Dermis blood vessel endothelial cell (primary cell): ENCODE results near the gene FAM114A2. TPM values are rescaled to one million over a fixed set of nuclear protein-coding genes. Genes with fewer than 3 reads are reported as not detected.
A peak's percentile ranks its signal among the peaks of the same experiment; 100 is the strongest.
"Not testable (repeated sequence)": the region's sequence is repeated elsewhere in the genome, so short reads cannot be mapped to it uniquely, and the experiment has no call there.

Source experiments
- DNase-seq: peaks from one replicate; pipeline ENCODE4 v3.0.0; 2010
- total RNA-seq: library from RNA; depleted of rRNA; stranded (reverse); fragments of >200 nt; gene quantifications from 2 replicates; pipeline ENCODE4 v1.2.3, GENCODE V29; 2014

FAM114A2 gene
- total RNA-seq: 45.5 and 49.9 TPM in 2 replicates

DNA sequence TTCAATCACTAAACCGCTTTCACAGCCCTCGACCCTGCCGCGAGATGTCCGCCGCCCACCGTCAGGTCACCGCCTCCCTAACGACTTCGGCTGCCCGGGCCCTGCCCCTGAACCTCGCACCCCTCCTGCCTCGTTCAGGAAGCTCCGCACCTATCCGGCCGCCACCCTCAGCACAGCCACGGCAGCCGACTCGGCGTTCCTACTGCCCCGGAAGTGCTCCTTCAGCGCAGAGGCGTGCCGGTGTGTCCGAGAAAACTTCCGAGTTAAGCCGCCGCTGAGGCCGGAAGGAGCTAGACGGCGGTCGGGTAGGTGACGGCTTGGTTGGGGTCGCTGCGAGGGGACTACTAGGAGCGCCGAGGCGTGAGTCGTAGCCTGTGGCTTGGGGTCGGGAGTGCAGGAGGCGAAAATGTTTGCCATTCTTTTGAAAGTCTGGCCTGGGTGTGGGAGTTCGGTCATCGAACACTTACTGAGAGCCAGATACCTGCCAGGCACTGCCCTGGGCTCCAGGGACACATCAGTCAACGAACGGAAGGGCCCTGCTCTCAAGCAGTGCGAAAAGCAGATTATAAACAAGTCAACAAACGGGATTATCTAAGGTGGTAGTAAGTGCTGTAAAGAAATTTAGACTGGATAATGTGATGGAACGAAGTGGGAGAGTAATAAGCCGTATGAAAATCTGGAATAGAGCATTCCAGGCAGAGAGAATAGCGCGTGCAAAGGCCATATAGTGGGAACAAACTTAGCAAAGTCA is at the start of gene FAM114A2, which contains the start of gene MFAP3:
FAM114A2 (minus strand) TSS at position 204 of the 751 bp plus-strand sequence. CDS start 3,957 bp downstream, outside the sequence.
MFAP3 (plus strand) TSS at position 261 of the 751 bp plus-strand sequence. CDS start 10,756 bp downstream, outside the sequence.
- DNase-seq: peak; percentile 93

DNA sequence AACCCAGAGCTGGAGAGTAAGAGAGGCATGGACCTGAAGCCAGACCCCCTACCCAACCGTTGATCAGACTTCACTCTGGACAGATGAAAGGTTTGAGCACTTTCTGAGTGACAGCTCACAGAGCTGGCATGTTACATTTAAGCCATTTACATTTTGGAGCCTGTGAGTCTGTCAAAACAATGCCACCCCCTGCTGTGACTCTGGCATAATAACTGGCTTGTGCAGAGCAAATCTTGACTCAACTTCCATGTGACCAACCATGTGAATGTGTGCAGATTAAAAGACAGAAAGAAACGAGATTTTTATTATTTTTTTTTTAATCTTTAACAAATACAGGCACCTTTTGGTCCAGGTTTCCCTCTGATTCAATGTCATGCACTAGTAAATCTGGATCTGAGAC is 48.5 kb upstream of the FAM114A2 start:
- DNase-seq: no peak

DNA sequence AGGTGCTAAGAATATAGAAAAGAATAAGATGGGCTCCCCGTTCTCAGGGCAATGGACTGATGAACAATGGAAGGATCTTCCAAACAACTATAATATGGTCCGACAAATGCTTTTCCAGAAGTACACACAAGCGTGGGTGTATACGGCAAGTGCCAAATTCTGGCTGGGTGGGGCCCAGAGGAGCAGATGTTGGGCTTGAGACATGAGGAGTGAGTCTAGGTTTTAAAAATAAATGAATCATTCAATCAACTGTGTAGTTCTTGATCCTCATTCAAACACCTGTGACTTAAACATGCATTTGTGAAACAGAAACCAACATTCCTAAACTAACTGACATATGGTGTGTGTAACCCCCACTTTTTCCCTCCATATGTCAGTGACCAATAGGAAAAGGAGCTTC is 47.9 kb upstream of the FAM114A2 start:
- DNase-seq: no peak

DNA sequence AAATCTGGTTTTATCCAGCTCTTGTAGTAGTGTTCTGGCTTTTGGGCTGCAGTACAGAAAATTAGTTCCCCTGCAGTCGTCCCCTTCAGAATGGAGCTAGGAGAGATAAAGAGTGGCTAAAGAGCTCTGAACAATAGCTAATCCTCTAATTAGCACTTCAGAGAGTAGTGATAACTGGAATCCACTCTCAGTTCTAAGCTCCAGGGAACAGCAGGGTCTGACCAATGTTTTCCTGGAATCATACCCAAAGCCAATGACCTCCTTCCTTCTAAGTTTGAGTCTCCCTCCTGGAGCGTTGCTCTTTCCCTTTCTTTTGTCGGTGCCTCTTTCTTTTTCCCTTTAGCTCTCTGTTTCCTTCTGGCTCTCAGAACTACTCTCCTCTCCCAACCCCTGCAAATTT is 47.4 kb upstream of the FAM114A2 start:
- DNase-seq: no peak

DNA sequence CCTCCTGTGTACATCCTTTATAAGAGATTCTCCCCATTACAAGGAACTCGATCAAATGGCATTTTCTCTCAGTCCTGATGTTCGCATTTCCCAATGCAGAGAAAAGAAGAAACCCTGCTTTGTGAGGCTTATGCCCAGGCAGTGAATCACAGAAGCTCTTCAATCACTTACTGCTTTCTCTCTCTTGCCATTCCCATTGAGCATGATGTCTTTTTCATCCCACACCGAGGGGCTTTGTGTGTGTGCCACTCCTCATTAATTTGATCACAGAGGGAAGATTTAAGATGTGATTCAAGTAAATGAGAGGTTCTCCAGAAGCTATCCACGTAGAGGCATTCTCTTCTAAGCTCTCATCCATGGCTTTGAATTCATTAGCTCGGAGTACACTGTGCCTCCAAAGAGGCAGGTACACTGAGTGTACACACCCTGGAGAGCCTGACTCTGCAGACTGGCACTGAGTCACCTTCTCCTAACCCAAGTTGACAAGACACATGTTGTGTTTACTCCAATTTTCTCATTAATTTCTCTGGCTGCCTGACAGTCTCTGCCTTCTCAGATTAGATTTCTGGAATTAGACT is 45.4 kb upstream of the FAM114A2 start:
- no peak for DNase-seq

DNA sequence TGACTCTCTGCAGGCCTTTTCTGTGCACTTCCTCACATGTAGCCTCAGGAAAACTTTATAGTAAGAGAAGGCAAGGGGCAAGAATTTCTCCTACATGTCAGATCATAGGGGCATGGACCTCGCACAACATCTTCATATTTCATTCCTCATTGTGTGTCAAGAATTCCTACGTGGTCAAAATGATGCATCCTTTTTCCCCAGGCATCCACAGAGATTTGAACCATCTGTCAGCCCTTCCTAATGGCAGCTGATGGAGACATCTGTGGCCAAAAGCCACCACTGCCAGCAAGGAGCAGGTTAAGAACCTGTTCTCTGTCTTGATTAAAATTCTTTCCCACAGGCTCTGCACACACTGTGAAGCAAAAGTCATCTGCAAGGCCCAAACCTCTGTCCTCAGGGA is 42.5 kb upstream of the FAM114A2 start:
- no peak for DNase-seq

DNA sequence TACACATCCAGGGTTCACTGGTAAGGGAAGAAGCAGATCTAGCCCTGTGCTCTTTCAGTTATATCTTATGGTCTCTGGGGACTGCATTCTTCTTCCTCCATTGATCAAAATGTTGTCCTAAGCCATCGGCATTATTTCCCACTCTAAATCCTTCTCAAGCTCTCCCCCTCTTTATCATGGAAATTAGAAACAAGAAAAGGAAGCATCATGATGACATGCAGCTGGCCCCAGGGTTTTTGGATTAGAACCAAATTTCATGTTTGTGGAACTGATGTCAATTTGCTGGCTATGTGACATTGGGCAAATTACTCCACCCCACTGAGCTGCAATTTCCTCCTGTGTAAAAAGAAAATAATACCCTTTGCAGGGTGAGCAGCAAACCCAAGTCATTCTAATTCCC is 39.6 kb upstream of the FAM114A2 start:
- no peak for DNase-seq

DNA sequence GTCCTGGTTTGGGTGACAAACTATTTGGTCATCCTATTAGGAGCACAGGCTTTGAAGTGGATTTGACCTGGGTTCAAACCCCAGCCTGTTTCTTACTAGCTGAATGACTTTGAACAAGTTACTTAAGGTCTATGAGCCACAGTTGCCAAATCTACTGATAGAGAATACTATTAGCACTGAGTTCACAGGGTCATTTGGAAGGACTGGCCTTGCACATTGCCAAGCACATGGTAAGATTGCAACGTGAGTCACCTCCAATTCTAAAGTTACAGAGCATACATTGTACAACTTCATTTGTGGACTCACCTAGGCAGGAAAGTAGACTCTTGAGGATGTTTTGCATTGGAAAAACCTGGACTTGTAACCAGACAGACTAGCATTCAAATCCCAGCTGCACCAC is 39.0 kb upstream of the FAM114A2 start:
- DNase-seq: no peak

DNA sequence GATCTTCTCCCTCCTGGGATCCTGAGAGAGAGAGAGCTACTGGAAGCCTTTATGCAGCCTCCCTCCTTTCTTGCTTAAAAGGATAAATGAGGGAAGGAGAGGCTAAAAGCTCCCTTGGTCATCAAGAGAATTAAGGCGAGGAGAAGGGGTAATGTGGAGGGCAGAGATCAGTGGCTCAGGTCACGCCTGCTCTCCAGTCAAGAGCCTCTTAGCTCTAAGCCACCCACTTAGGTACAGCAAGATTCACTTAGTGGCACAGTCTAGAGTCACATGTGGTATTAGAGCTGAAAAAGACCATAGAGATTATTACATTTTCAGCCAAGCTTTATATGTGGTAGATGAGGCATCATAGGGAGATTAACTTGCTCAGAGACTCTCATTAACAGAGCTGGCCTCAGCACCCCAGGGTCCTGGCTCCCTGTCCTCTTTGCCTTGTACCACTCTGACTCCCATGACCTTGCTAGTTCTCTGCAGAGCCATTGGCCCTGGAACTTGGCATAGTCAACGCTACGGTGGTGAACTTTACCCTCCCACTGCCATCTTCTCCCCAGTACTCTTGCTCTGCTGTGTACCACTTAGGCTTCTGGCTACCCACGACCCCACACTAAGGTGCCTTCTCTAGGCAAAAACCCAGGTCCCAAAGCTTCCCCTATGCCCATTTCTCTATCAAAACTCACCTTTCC is 37.7 kb upstream of the FAM114A2 start:
- no peak for DNase-seq

DNA sequence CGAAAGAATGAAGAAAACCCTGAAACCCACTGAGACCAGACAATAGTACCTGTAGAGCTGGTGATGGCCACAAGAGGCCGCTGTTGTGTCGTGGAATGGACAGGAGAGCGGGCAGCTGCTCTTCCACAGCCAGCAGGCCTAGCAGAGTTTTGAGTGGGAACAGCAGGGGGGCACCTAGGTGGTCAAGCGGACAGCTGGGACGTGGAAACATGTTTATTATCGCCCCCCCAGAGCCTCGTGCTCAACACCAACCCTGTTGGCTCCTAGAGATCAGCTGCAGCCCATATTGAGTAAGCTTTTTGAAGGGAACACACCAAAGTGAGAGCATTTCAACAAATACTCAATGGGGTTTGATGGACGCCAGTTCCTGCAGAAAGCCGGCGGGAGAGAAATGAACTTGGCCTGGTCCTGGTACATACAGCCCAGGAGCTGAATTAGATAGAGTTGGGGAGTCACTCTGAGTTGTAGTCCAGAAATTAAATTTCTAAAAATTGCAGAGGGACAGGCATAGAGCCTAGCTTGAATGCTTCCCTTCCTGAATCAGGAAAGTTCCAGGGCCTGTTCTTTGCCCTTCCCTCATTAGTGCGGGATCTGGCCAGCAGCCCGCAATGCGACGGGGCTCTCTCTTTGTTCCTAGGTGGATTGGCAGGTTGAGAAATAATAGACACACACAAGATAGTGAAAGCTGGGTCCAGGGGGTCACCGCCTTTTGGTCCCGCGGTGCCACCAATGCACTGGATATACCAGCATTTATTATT is 33.9 kb upstream of the FAM114A2 start:
- DNase-seq: peak; percentile 88

DNA sequence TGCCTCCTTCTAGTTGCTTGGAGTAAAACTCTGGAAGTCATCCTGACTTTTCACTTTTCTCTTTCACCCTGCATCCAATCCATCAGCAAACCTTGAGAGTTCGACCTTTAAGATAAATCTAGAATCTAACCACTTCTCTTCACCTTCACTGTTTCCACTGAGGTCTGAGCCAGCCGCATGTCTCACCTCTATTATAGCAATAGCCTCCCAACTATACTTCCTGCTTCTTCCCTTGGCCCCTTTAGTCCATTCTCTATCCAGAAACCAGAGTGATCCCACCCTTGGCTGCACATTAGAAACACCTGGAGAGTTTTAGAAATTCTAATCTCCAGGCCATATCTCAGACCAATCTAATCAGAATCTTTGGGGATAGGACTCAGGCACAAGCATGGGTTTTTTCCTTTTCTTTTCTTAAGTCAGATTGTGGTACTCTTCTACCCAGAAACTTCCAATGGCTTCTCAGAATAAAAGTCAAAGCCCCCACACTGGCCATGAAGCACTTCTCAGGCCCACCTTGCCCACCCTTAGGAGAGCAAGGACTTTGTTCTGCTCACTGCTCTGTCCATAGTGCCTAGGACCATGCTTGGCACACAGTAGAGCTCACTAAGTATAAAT is 33.2 kb upstream of the FAM114A2 start:
- no peak for DNase-seq

DNA sequence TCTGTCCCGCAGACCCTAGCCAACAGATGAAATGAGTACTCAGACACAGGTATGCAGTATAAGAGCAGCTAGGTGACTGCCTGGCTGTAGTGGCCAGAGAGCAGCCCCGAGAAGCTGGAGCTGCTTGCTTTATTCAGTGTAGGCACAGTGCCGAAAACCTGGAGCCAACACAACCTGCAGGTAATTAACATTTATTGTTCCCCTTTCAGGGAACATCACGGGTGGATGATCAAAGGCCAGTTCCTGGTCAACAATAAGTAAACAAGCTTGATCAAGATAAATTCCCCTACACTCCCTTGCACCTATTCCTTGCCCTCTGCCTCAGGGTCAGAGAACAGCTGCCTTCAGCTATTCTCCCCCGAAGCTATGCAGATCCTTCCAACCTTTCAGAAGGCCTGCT is 31.1 kb upstream of the FAM114A2 start:
- DNase-seq: not testable (repeated sequence)

DNA sequence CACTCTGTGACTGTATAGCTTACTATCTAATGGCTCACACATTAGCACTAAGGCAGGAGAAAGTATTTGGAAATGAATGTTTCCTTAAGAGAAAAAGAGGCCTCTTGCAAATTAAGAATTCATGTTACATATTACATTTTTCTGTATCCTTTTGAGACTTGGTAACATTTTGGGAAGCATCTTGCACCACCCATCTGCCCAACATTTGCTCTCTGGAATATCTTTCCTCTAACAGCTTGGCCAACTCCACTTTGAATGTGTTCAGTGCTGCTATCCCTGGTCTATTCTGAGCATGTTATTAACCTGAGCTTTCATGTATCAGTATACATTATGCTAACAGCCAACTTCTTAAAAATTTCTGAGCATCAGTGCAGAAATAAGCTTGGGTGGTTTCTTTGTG is 27.3 kb upstream of the FAM114A2 start:
- DNase-seq: no peak

DNA sequence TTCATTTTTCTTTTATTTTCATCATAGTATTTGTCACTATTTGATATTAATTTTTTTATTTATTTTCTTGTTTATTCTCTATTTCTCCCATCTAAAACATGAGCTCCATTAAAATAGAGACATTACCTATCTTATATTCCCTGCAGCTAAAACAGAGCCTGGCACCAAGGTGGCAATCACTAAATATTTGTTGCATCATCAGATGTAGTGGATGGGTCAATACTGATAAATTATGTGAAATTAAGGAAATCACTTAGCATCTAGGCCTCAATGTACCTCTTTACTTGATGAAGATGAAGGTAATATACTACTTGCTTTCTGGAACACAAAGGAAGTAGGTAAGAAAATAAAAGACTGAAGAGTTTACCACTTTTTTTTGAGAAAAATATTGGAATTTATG is 24.7 kb upstream of the FAM114A2 start:
- no peak for DNase-seq

DNA sequence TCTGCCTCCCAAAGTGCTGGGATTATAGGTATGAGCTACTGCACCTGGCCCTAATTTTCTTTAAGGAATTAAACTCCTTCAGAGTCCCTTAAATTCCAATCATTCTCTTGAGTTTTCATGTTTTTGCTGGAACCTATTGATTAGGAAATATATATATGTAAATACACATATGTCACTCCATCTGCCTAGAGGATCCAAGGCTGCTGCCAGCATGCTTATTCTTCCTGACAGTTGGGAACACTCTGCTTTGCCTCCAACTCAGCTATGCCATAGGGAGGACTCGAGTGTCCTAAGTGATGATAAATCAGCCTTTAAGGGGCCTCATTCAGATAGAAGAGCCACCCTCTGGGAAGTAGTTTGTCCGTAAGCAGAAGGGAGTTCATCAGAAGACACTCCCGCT is 21.9 kb upstream of the FAM114A2 start:
- no peak for DNase-seq

DNA sequence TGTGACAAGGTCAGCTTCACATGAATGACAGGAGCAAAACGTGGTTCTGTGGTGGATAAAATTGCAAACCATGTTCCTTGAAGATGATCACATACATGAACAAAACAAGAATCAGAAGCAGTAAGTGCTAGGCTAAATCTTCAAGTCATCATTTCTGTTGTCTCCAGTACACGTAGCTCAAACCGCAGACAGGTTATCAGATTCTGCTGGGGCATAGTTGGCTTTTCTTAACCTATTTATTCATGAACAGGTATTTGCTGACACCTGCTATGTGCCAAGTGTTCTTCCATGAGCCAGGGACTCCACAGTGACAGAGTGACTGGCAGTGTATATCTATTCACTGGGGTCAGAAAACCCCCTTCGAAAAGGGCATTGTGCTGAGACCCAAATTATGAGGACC is 20.9 kb upstream of the FAM114A2 start:
- DNase-seq: no peak

DNA sequence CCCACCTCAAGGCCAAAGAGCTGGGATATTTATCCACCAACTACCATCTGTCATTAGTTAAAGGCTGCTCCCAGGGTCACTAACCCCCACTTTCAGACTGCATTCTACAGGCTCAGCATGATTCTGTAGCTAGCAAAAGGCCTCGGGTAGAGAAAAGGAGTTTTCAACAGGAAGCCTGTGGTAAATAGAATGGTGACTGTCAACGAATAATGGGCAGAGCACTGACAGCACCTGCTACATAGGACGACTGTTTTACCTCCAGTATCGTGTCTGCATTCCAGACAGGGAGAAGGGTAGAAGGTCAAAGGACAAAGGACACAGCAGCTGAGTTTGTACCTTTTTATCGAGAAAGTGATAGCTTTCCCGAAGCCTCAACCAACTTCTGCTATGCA is 20.3 kb upstream of the FAM114A2 start:
- no peak for DNase-seq

DNA sequence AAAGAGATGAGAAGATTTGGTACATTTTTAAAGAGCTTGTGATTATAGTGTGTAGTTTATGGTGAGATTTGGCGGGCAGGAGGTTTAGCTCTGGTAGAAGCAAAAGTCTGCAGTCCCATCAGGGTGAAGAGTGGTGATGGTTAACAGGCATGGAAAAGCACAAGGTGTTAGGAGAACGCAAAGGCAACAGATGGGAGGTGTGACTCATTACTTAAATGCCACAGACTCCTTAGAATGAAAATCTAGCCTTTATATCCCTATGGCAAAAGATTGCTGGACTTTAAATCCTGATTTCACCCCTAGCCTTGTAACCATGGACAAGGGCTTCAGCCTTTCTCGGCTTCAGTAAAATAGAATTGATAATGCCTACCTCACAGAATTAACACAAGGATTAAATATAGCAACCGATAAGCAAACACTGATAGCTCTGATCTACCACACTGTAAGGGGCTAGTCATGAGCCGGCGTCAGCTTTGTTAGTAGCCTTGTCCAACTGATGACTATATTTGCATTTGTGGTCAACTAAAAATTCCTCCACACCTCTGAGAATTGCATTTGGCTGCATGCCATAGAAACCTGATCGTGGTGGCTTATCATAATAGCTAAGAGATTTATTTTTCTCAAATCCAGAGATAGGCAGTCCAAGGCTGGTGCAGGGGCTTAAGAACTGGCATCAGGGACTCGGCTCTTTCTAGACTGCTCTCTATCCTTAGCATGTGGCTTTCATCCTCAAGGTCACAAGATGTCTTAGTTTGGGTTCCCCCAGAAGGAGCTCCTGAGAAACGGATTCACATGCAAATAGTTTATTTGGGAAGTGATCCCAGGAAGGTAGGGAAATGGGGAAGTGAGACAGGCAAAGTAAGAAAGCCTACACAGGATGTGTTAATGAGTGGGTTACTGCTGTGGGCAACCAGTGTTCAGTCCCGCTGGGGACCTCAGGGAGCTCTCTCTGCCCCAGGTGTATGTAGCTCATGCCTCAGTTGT is 19.6 kb upstream of the FAM114A2 start:
- DNase-seq: peak; percentile 33

DNA sequence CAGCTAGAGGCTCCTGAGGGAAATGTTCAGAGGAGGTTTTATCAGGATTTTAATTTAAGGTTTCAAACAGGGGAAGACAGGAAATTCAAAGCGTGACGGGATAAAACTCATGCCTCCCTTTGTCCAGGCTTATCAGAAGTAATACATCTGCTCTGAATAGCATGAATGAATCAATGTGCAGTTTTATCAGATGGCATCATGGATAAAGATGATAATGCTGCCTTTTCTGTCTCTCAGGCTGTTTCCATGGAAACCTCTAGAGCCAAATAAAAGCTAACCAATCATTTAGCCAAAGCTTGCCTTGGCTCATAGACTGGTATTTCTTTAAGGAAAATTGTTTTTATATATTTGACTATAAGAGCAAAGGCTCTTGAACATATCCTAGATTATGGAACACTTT is 16.5 kb upstream of the FAM114A2 start:
- DNase-seq: peak; percentile 12

DNA sequence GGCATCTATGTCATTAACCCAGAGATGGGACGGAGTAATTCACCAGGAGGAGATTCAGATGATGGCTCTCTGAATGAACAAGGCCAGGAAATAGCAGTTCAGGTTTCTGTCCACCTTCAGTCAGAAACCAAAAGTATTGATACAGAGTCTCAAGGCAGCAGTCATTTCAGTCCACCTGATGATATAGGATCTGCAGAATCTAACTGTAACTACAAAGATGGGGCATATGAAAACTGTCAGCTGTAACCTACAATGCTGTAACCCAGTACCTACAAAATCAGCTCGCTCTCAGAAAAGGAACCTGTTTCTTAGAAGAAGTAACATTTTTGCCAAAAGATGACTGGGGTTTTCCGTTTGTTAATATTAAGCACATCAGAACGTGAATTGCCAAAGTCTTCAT is 14.8 kb upstream of the FAM114A2 start:
- no peak for DNase-seq

DNA sequence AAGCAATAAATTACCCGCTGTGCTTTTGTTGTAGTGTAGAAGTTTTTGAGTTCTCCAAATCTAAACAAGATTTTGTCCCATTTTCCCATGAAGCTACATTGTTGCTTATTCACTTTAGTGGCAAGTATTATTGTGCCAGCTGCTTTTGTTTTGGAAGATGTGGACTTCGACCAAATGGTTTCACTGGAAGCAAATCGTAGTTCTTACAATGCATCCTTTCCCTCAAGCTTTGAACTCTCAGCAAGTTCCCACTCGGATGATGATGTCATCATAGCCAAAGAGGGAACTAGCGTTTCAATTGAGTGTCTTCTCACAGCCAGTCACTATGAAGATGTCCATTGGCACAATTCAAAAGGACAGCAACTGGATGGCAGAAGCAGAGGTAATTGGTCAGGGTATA is 10.9 kb upstream of the FAM114A2 start:
- DNase-seq: no peak
